ENCODE data around the gene XDH. TPM values are rescaled to one million over a fixed set of nuclear protein-coding genes. Genes with fewer than 3 reads are reported as not detected.

XDH gene
- total RNA-seq, 1 experiment from 2014 or later, result 0.08 TPM

GRCh38 chr2:31299547-31299946, 115.0 kb downstream of the XDH start:
- Histone ChIP-seq H3K27me3 (ENCODE audit: control insufficient read depth, insufficient read depth, low read length) (no peaks in the 10 kb centered on the region), H3K36me3 (ENCODE audit: control insufficient read depth, insufficient read depth, low read length) (no peaks in the 10 kb centered on the region), H3K9me3 (ENCODE audit: control insufficient read depth, insufficient read depth, low read depth, low read length) (no peaks in the 10 kb centered on the region), H3K4me1 (ENCODE audit: control insufficient read depth, insufficient read depth, low read length) (no peaks in the 10 kb centered on the region), H3K27ac (ENCODE audit: low read length) (no peak overlapping the region), H3K4me3 (ENCODE audit: low read depth in 2 of 2, low read length in 2 of 2) (no peak overlapping the region)
- in situ Hi-C loops (cut with HindIII; ENCODE audit: low pct_unique_long_range_greater_than_20kb, low sequenced_read_pairs) (no loop called here), intact Hi-C loops (cut with micrococcal nuclease; ENCODE audit: unreplicated experiment) (no loop called here)
- TF ChIP-seq, protein P1, sequence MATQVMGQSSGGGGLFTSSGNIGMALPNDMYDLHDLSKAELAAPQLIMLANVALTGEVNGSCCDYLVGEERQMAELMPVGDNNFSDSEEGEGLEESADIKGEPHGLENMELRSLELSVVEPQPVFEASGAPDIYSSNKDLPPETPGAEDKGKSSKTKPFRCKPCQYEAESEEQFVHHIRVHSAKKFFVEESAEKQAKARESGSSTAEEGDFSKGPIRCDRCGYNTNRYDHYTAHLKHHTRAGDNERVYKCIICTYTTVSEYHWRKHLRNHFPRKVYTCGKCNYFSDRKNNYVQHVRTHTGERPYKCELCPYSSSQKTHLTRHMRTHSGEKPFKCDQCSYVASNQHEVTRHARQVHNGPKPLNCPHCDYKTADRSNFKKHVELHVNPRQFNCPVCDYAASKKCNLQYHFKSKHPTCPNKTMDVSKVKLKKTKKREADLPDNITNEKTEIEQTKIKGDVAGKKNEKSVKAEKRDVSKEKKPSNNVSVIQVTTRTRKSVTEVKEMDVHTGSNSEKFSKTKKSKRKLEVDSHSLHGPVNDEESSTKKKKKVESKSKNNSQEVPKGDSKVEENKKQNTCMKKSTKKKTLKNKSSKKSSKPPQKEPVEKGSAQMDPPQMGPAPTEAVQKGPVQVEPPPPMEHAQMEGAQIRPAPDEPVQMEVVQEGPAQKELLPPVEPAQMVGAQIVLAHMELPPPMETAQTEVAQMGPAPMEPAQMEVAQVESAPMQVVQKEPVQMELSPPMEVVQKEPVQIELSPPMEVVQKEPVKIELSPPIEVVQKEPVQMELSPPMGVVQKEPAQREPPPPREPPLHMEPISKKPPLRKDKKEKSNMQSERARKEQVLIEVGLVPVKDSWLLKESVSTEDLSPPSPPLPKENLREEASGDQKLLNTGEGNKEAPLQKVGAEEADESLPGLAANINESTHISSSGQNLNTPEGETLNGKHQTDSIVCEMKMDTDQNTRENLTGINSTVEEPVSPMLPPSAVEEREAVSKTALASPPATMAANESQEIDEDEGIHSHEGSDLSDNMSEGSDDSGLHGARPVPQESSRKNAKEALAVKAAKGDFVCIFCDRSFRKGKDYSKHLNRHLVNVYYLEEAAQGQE (IDR thresholded peaks at IDR 0.05; ENCODE audit: insufficient read depth in 1 of 2, low read depth in 2 of 2, low read length in 1 of 2), result no peak
- no peak for TF ChIP-seq TCF7L2 (IDR thresholded peaks at IDR 0.05; ENCODE audit: low read depth, low read length)
- no peak for TF ChIP-seq CTCF (IDR thresholded peaks at IDR 0.05)
- TF ChIP-seq POLR2AphosphoS5 (IDR thresholded peaks at IDR 0.05; ENCODE audit: low read depth, low read length), result no peak
- TF ChIP-seq SIN3A (IDR thresholded peaks at IDR 0.05; ENCODE audit: borderline replicate concordance, insufficient read depth, low read depth, low read length), result no peak
- ATAC-seq, result no peak
- ChIA-PET POLR2A (no interaction called here), CTCF (no interaction called here)
- DNase-seq (ENCODE audit: low read depth, low spot score), result no peak
- no TSS peak for BruUV-seq (replicated peaks)

DNA sequence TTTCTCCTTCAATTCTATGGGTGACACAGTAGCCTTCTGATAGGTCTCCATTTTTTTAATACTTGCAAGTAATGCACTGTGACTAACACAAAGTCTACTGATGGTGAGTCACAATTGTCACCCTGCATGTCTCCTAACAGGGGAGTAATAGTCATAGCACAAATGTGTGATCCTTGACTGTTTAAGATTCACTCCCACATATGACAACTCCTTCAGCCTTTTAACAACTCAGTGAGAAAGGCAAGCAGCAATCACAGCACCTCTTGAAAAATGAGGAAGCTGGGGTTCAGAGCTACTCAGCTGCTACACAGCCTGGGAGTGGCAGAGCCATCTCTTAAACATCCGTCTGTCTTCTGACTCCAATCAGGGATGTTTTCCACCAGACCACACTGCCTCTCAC, 116.8 kb downstream of the XDH start:
- TF ChIP-seq POLR2AphosphoS5 (IDR thresholded peaks at IDR 0.05; ENCODE audit: low read depth, low read length) (no peak), SIN3A (IDR thresholded peaks at IDR 0.05; ENCODE audit: borderline replicate concordance, insufficient read depth, low read depth, low read length) (no peak), TCF7L2 (IDR thresholded peaks at IDR 0.05; ENCODE audit: low read depth, low read length) (no peak), CTCF (IDR thresholded peaks at IDR 0.05) (no peak)
- TF ChIP-seq, protein P1 (IDR thresholded peaks at IDR 0.05; ENCODE audit: insufficient read depth in 1 of 2, low read depth in 2 of 2, low read length in 1 of 2), result no peak
- no peaks in the 10 kb centered on the region for H3K9me3 ChIP-seq (ENCODE audit: control insufficient read depth, insufficient read depth, low read depth, low read length)
- CTCF ChIA-PET, result no interaction called here
- intact Hi-C loops (cut with micrococcal nuclease; ENCODE audit: unreplicated experiment) (no loop called here), in situ Hi-C loops (cut with HindIII; ENCODE audit: low pct_unique_long_range_greater_than_20kb, low sequenced_read_pairs) (no loop called here)
- DNase-seq (ENCODE audit: low read depth, low spot score) (no peak), ATAC-seq (no peak)
- H3K4me3 ChIP-seq (ENCODE audit: low read depth in 2 of 2, low read length in 2 of 2), result no peak overlapping the region
- no peaks in the 10 kb centered on the region for H3K27me3 ChIP-seq (ENCODE audit: control insufficient read depth, insufficient read depth, low read length)
- no peak overlapping the region for H3K27ac ChIP-seq (ENCODE audit: low read length)
- H3K36me3 ChIP-seq (ENCODE audit: control insufficient read depth, insufficient read depth, low read length), result no peaks in the 10 kb centered on the region
- H3K4me1 ChIP-seq (ENCODE audit: control insufficient read depth, insufficient read depth, low read length), result no peaks in the 10 kb centered on the region
- POLR2A ChIA-PET, result no interaction called here
- BruUV-seq (replicated peaks), result no TSS peak

Data from Panc1 (cell line).